PFSK-1 (cell line): ENCODE measurements around the gene CXCL12.

Source experiments
- FOXP2 ChIP-seq: optimal IDR thresholded peaks from 2 replicates; pipeline ENCODE3; 2011; ENCODE audit warnings: borderline replicate concordance, control low read depth, inconsistent platforms; ENCODE audit not compliant: insufficient read depth; ENCODE audit errors: extremely low read length, extremely low read depth
- POLR2AphosphoS5 ChIP-seq: IDR thresholded peaks from 2 replicates; pipeline ENCODE4 v1.6.1; 2012; ENCODE audit warnings: low read depth, mild to moderate bottlenecking, control low read depth, low read length, moderate library complexity

DNA sequence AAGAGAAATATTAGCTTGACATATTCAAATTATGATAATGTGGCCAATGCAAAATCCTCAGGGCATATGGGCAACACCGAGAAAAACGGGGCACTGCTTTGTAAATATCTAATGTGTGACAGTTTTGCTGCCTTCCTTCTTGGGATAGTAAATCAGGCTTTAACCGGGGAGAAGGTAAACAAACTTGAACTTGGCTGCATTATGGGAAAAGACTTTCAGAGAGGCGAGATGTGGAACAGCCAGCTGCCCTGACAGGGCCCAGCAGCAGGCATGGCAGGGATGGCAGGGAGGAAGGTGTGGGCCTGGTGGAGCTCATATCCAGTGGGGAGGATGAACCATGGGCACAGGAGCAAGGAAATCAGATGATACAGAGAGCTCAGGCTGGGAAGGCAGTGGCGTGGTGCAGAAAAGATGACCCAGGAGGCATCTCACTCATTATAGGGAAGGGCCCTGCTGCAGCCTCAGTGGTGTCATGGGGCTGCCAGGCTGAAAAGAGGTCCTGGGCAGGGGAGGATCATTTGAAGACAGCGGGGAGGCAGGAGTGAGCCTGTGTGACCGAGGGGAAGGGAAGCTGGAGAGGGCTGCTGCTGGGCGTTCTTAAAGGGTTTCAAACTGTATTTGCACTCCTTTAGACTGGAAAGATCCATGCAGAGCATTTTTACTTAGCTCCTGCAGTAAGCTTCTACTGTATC lies 26.7 kb downstream of the CXCL12 start:
- no peak for TF ChIP-seq POLR2AphosphoS5
- no peak for TF ChIP-seq FOXP2
